ENCODE measurements around the gene CR1L.
"Not testable (repeated sequence)": the region's sequence is repeated elsewhere in the genome, so short reads cannot be mapped to it uniquely, and the experiment has no call there.

Gene CR1L

DNA sequence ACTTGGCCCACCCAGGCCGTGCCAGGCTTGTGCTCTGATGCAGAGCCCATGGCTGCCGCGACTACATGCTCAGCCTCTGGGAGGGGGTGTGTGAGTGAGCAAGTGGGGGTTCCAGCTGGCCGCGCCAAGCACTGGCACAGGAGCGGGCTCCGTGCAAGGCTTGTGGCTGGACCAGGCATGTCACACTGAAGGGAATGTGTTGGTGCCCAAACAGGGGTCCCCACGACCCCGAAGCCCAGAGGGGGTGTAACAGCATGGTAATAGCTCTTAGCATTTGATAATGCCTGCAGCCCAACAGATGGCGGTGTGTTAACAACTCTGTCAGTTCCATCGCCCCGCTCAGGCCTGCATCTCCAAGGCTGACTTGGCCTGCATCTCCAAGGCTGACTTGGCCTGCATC lies 68.6 kb downstream of the CR1L start:
- no peaks in the 10 kb centered on the region for H3K27me3 ChIP-seq (ENCODE audit: insufficient read depth, insufficient read length)
- peaks cover 11% of the 10 kb centered on the region; the same call in 1 of the 2 replicates for H3K9me3 ChIP-seq (ENCODE audit: insufficient read depth, low read length)
- H3K36me3 ChIP-seq (ENCODE audit: insufficient read depth, insufficient read length, low read length), result no peaks in the 10 kb centered on the region
- DNase-seq (ENCODE audit: low read depth, low spot score), result no peak
- H3K4me3 ChIP-seq (ENCODE audit: insufficient read length, low read depth), result no peak overlapping the region
- no peaks in the 10 kb centered on the region for H3K4me1 ChIP-seq (ENCODE audit: insufficient read depth, insufficient read length)
- TF ChIP-seq YY1 (IDR thresholded peaks at IDR 0.05; ENCODE audit: insufficient read depth, insufficient read length), result no peak
- no peak for TF ChIP-seq ZNF274 (IDR thresholded peaks at IDR 0.05; ENCODE audit: low read depth, low read length)
- no peak for TF ChIP-seq SUZ12 (IDR thresholded peaks at IDR 0.05; ENCODE audit: extremely low read depth, insufficient read depth, insufficient read length)
- H3K9ac ChIP-seq (ENCODE audit: insufficient read length, low read depth), result no peak overlapping the region

DNA sequence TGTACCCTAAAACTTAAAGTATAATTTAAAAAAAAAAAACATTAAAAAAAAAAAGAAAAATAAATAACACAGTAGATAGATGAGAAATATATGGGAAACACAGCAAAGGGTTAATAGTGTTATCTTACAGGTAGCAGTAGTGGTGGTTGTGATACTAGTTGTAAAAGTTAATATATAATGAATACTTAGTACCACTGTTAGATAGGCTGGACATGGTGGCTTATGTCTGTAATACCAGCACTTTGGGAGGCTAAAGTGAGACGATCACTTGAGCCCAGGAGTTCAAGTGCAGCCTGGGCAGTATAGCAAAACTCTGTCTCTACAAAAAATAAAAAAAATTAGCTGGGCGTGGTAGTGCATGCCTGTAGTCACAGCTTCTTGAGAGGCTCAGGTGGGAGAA lies 74.3 kb downstream of the CR1L start:
- H3K27me3 ChIP-seq (ENCODE audit: insufficient read depth, insufficient read length), result no peaks in the 10 kb centered on the region
- H3K36me3 ChIP-seq (ENCODE audit: insufficient read depth, insufficient read length, low read length), result no peaks in the 10 kb centered on the region
- no peak for DNase-seq (ENCODE audit: low read depth, low spot score)
- H3K9me3 ChIP-seq (ENCODE audit: insufficient read depth, low read length), result peaks cover 8% of the 10 kb centered on the region; the same call in 1 of the 2 replicates
- no peak overlapping the region for H3K4me3 ChIP-seq (ENCODE audit: insufficient read length, low read depth)
- no peak overlapping the region for H3K9ac ChIP-seq (ENCODE audit: insufficient read length, low read depth)
- no peaks in the 10 kb centered on the region for H3K4me1 ChIP-seq (ENCODE audit: insufficient read depth, insufficient read length)
- TF ChIP-seq SUZ12 (IDR thresholded peaks at IDR 0.05; ENCODE audit: extremely low read depth, insufficient read depth, insufficient read length) (no peak), ZNF274 (IDR thresholded peaks at IDR 0.05; ENCODE audit: low read depth, low read length) (no peak), YY1 (IDR thresholded peaks at IDR 0.05; ENCODE audit: insufficient read depth, insufficient read length) (no peak)

DNA sequence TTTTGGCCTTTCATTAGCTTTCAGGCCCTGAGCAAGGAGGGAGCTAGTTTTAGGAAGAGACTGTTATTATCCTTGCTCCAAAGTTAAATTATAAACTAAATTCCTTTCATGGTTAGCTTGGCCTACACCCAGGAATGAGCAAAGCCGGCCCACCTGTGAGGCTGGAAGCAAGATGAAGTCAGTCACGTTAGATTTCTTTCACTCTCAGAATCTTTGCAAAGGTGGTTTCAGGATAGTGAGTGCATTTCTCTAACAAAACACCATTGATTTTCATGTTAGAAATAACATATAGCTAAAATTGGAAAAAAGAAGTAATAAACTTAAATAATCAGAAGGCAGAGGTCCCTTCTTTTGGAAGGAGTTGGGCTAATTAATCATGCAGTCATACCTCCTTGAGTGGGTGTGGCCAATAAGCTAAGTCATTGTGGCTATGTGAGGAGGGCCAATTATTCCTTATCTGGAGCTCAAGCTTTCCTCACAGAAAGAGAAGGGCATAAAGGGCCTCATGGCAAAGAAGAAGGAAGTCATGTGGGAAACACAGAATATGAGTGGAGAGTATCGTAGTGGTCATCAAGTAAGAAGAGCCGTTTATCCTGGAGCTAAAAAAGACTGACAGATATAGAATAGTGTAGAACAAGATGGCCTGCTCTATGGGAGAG lies 83.4 kb downstream of the CR1L start:
- not testable (repeated sequence) for H3K4me3 ChIP-seq (ENCODE audit: insufficient read length, low read depth); H3K27me3 ChIP-seq (ENCODE audit: insufficient read depth, insufficient read length); H3K9ac ChIP-seq (ENCODE audit: insufficient read length, low read depth); H3K4me1 ChIP-seq (ENCODE audit: insufficient read depth, insufficient read length); H3K36me3 ChIP-seq (ENCODE audit: insufficient read depth, insufficient read length, low read length); DNase-seq (ENCODE audit: low read depth, low spot score)
- H3K9me3 ChIP-seq (ENCODE audit: insufficient read depth, low read length), result peaks cover 24% of the 10 kb centered on the region

DNA sequence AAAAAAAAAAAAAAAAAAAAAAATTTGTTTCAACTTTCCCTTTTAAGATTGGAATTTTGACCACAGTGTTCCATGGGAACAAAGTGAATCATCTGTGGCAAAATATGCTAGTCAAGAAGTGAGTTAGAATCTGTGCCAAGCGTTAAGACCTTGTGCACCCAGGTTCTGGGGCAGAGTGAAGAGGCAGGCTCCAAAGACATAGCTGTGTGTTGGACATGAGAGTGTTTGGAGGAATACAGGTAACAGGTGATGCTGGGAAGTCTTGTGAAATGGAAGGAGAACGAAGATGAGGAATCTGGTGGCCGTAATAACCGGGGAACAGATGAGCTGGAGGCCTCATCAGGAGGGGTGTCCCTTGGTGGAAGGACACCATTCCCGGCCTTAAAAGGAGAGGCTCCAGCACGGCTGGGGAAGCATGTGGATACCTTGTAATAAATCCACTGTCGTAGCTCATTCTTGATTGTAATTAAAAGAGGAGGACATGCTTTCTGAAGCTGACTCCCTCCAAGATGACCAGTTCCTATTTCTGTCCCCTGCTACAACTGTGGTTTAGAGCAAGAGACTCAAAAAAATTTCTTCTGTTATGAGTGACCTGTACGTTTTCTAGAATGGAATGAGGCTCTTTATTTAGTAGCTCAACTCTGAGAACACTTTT lies 92.7 kb downstream of the CR1L start:
- not testable (repeated sequence) for DNase-seq (ENCODE audit: low read depth, low spot score); H3K27me3 ChIP-seq (ENCODE audit: insufficient read depth, insufficient read length); H3K9ac ChIP-seq (ENCODE audit: insufficient read length, low read depth); H3K4me3 ChIP-seq (ENCODE audit: insufficient read length, low read depth); H3K36me3 ChIP-seq (ENCODE audit: insufficient read depth, insufficient read length, low read length); H3K4me1 ChIP-seq (ENCODE audit: insufficient read depth, insufficient read length)
- peaks cover 14% of the 10 kb centered on the region; the same call in 1 of the 2 replicates for H3K9me3 ChIP-seq (ENCODE audit: insufficient read depth, low read length)

DNA sequence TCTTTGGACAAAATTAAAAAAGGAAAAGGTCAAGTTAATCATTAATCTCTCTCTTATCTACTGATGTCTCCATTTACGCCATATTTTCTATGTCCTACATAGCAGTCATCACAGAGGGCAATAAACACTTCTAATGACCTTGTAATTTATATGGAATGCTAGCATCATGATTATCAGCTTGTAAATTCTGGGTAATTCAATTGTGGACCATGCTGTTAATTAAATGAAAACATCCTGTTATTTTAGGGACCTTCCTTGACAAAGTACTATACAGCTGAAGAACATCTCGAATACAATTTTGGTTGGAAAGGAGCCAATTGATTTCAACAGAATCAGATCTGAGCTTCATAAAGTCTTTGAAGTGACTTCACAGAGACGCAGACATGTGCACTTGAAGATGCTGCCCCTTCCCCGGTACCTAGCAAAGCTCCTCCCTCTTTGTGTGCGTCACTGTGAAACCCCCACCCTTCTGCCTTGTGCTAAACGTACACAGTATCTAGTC lies 93.3 kb downstream of the CR1L start:
- not testable (repeated sequence) for H3K27me3 ChIP-seq (ENCODE audit: insufficient read depth, insufficient read length); H3K4me1 ChIP-seq (ENCODE audit: insufficient read depth, insufficient read length); H3K9ac ChIP-seq (ENCODE audit: insufficient read length, low read depth); H3K36me3 ChIP-seq (ENCODE audit: insufficient read depth, insufficient read length, low read length); DNase-seq (ENCODE audit: low read depth, low spot score); H3K4me3 ChIP-seq (ENCODE audit: insufficient read length, low read depth)
- H3K9me3 ChIP-seq (ENCODE audit: insufficient read depth, low read length), result peaks cover 14% of the 10 kb centered on the region; the same call in 1 of the 2 replicates

DNA sequence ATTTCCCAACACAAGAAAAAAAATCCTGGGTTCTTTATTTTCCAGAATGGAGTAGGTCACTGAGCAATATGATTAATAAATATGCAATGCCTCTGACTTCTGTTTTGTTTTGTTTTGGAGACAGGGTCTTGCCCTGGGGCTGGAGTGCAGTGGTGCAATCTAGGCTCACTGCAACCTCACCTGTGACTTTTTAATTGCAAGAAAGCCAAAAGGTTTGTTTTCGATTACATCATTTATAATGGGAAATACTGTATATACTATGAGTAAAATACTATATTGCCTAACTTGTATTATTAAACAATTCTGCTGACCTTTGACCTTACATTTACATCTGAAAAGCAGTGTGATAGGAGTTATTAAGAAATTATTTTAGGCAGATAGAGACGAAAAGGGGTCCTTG lies 95.3 kb downstream of the CR1L start:
- H3K36me3 ChIP-seq (ENCODE audit: insufficient read depth, insufficient read length, low read length), result no peaks in the 10 kb centered on the region
- no peak overlapping the region for H3K9ac ChIP-seq (ENCODE audit: insufficient read length, low read depth)
- H3K4me1 ChIP-seq (ENCODE audit: insufficient read depth, insufficient read length), result no peaks in the 10 kb centered on the region
- no peaks in the 10 kb centered on the region for H3K27me3 ChIP-seq (ENCODE audit: insufficient read depth, insufficient read length)
- H3K4me3 ChIP-seq (ENCODE audit: insufficient read length, low read depth), result no peak overlapping the region
- peaks cover 14% of the 10 kb centered on the region; the same call in 1 of the 2 replicates for H3K9me3 ChIP-seq (ENCODE audit: insufficient read depth, low read length)
- TF ChIP-seq SUZ12 (IDR thresholded peaks at IDR 0.05; ENCODE audit: extremely low read depth, insufficient read depth, insufficient read length) (no peak), ZNF274 (IDR thresholded peaks at IDR 0.05; ENCODE audit: low read depth, low read length) (no peak), YY1 (IDR thresholded peaks at IDR 0.05; ENCODE audit: insufficient read depth, insufficient read length) (no peak)
- DNase-seq (ENCODE audit: low read depth, low spot score), result no peak

DNA sequence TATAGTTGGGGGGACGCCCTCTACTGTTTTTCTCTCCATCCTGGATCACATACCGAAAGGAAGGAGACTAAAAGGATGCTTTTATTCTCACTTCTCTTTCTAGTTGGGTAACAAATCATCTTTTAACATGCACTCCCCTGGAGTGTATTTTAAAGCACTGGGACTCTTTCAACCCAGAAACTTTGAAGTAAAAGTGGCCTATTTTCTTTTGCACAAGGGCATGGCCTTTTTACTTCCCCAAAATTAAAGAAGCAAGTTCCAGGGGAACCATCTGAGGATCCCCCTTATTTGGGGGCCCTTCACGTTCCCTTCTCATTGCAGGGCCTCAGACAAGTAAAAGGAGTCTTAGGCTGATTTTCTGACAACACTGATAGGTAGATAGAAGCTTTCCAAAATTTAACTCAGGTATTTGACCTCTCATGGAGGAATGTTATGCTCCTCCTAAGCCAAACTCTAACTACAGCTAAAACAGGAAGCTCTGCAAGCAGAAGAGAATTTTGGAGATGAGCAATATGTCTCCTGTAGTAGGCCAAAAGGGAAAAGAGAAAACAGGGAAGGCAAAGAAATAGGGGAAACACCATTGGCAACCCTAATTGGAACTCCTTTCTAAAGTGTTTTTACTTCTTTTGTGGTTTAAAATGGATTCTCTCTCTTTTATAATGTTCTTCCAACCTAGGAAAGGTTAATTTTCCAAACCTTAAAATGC lies 98.1 kb downstream of the CR1L start:
- H3K27me3 ChIP-seq (ENCODE audit: insufficient read depth, insufficient read length), result no peaks in the 10 kb centered on the region
- no peak for DNase-seq (ENCODE audit: low read depth, low spot score)
- no peaks in the 10 kb centered on the region for H3K4me1 ChIP-seq (ENCODE audit: insufficient read depth, insufficient read length)
- H3K9ac ChIP-seq (ENCODE audit: insufficient read length, low read depth), result no peak overlapping the region
- no peaks in the 10 kb centered on the region for H3K36me3 ChIP-seq (ENCODE audit: insufficient read depth, insufficient read length, low read length)
- H3K4me3 ChIP-seq (ENCODE audit: insufficient read length, low read depth), result no peak overlapping the region
- no peak for TF ChIP-seq ZNF274 (IDR thresholded peaks at IDR 0.05; ENCODE audit: low read depth, low read length)
- TF ChIP-seq YY1 (IDR thresholded peaks at IDR 0.05; ENCODE audit: insufficient read depth, insufficient read length), result no peak
- TF ChIP-seq SUZ12 (IDR thresholded peaks at IDR 0.05; ENCODE audit: extremely low read depth, insufficient read depth, insufficient read length), result no peak
- H3K9me3 ChIP-seq (ENCODE audit: insufficient read depth, low read length), result peaks cover 14% of the 10 kb centered on the region; the same call in 1 of the 2 replicates
